Lower leg skin (tissue), 3 donors: Measurements from ENCODE around the gene SLBP.

Source experiments
- POLR2A ChIP-seq, 2 donors: fragments of 450-650 bp; IDR thresholded peaks; one replicate each; pipeline ENCODE4 v1.6.1; 2016 to 2017; ENCODE audit warnings: antibody characterized with exemption in 2 of 2, mild to moderate bottlenecking in 1 of 2, moderate library complexity in 1 of 2
- TF ChIP-seq, protein P1 (sequence below), 3 donors: fragments of 450-650 bp; IDR thresholded peaks; one replicate each; pipeline ENCODE4 v1.5.1; 2016; ENCODE audit warnings: antibody characterized with exemption in 3 of 3, mild to moderate bottlenecking in 3 of 3, moderate library complexity in 2 of 3

DNA sequence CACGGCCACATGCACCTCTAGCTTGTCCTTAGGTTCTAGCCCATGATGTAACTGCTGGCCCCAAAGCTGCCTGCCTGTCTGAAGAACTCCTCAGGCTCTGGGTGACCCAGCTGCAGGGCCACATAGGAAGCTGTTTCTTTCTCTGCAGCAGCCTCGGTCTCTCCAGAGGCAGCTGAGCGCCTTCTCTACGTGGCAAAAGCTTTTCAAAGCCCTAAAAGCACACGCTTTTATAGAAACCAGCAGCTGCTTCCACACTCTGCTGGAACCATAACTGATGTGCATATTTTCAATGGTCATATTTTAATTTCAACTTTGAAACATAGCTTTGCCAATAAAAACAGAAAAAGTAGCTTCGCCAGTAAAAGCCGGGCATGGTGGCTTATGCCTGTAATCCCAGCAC is 65.4 kb downstream of the SLBP start:
- no peak for TF ChIP-seq POLR2A (IDR thresholded peaks at IDR 0.05)
- TF ChIP-seq, protein P1, sequence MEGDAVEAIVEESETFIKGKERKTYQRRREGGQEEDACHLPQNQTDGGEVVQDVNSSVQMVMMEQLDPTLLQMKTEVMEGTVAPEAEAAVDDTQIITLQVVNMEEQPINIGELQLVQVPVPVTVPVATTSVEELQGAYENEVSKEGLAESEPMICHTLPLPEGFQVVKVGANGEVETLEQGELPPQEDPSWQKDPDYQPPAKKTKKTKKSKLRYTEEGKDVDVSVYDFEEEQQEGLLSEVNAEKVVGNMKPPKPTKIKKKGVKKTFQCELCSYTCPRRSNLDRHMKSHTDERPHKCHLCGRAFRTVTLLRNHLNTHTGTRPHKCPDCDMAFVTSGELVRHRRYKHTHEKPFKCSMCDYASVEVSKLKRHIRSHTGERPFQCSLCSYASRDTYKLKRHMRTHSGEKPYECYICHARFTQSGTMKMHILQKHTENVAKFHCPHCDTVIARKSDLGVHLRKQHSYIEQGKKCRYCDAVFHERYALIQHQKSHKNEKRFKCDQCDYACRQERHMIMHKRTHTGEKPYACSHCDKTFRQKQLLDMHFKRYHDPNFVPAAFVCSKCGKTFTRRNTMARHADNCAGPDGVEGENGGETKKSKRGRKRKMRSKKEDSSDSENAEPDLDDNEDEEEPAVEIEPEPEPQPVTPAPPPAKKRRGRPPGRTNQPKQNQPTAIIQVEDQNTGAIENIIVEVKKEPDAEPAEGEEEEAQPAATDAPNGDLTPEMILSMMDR (IDR thresholded peaks at IDR 0.05): no peak
